ENCODE results near the gene NEK11. TPM values are rescaled to one million over a fixed set of nuclear protein-coding genes. Genes with fewer than 3 reads are reported as not detected.

Gene NEK11
- polyA plus RNA-seq, 1 donor from 2014 or later: 6.1 TPM

DNA sequence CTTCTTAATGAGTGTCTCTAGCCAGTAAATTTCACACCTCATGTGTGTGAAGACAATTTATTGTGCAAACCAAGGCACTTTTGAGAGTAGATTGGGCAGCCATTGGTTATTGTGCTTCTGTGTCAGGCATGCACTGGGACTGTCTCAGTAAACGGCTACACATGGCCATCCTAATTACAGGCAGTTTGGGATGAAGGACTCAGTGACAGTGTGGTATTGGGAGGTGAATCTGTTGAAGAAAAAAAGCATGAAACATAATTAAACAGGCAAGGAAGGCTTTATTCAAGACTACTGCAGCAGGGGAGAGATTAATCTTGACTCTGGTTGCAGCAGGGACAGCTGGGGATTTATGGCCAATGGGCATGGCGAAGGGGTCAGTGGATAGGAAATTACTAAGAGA is 297.1 kb downstream of the NEK11 start:
- Histone ChIP-seq H3K36me3 (ENCODE audit: insufficient read depth, low read length) (no peaks in the 10 kb centered on the region), H3K27ac (ENCODE audit: low read length) (no peak overlapping the region), H3K9me2 (ENCODE audit: insufficient read depth, low read length) (no peaks in the 10 kb centered on the region), H3K9ac (ENCODE audit: low read length) (no peak overlapping the region), H3K4me3 (ENCODE audit: low read length) (no peak overlapping the region), H3K4me2 (ENCODE audit: low read length) (no peak overlapping the region), H3F3A (ENCODE audit: insufficient read depth, low read length, poor library complexity, severe bottlenecking) (no peaks in the 10 kb centered on the region), H3K9me3 (ENCODE audit: low read length) (no peaks in the 10 kb centered on the region), H4K20me1 (ENCODE audit: insufficient read depth) (no peaks in the 10 kb centered on the region), H3K79me2 (replicated peaks; ENCODE audit: insufficient read depth, low read length) (no peaks in the 10 kb centered on the region), H2AFZ (ENCODE audit: low read depth, low read length) (no peak overlapping the region), H3K27me3 (ENCODE audit: insufficient read depth, low read depth, low read length) (no peaks in the 10 kb centered on the region)
- TF ChIP-seq MXI1 (conservative IDR thresholded peaks at IDR 0.05; ENCODE audit: poor library complexity, severe bottlenecking): no peak
- no peak for TF ChIP-seq EZH2 (IDR thresholded peaks at IDR 0.05; ENCODE audit: borderline replicate concordance, insufficient read depth, low read length, poor library complexity, severe bottlenecking)

DNA sequence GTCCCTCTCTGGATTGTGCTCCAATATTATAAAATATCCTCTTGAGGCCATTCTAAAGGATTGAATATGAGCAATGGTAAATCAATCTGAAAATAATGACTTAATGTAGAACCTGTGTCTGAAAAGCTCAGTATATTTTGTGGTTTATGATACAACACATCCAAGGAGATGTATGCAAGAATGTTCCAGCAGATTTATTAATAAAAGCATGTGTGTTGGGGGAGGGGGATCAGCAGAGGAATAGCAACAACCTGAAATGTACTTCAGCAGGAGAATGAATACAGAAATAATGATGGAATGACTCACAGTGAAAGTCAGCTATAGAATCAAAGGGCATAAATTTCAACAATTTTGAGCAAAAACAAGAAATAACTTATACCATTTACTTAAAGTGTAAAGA is 298.2 kb downstream of the NEK11 start:
- no peak overlapping the region for H3K27ac ChIP-seq (ENCODE audit: low read length)
- H3K27me3 ChIP-seq (ENCODE audit: insufficient read depth, low read depth, low read length): no peaks in the 10 kb centered on the region
- no peaks in the 10 kb centered on the region for H4K20me1 ChIP-seq (ENCODE audit: insufficient read depth)
- H3K36me3 ChIP-seq (ENCODE audit: insufficient read depth, low read length): no peaks in the 10 kb centered on the region
- no peaks in the 10 kb centered on the region for H3F3A ChIP-seq (ENCODE audit: insufficient read depth, low read length, poor library complexity, severe bottlenecking)
- H2AFZ ChIP-seq (ENCODE audit: low read depth, low read length): no peak overlapping the region
- no peak overlapping the region for H3K4me3 ChIP-seq (ENCODE audit: low read length)
- no peak overlapping the region for H3K4me2 ChIP-seq (ENCODE audit: low read length)
- H3K79me2 ChIP-seq (replicated peaks; ENCODE audit: insufficient read depth, low read length): no peaks in the 10 kb centered on the region
- no peaks in the 10 kb centered on the region for H3K9me3 ChIP-seq (ENCODE audit: low read length)
- no peaks in the 10 kb centered on the region for H3K9me2 ChIP-seq (ENCODE audit: insufficient read depth, low read length)
- H3K9ac ChIP-seq (ENCODE audit: low read length): no peak overlapping the region
- TF ChIP-seq SMC3 (conservative IDR thresholded peaks at IDR 0.05; ENCODE audit: poor library complexity) (no peak), TAF1 (IDR thresholded peaks at IDR 0.05; ENCODE audit: low read depth) (no peak), EP300 (conservative IDR thresholded peaks at IDR 0.05; ENCODE audit: poor library complexity, severe bottlenecking) (no peak), POLR2AphosphoS5 (IDR thresholded peaks at IDR 0.05) (no peak), MXI1 (conservative IDR thresholded peaks at IDR 0.05; ENCODE audit: poor library complexity, severe bottlenecking) (no peak), RAD21 (conservative IDR thresholded peaks at IDR 0.05) (no peak), EZH2 (IDR thresholded peaks at IDR 0.05; ENCODE audit: borderline replicate concordance, insufficient read depth, low read length, poor library complexity, severe bottlenecking) (no peak)
- TF ChIP-seq, protein P1, sequence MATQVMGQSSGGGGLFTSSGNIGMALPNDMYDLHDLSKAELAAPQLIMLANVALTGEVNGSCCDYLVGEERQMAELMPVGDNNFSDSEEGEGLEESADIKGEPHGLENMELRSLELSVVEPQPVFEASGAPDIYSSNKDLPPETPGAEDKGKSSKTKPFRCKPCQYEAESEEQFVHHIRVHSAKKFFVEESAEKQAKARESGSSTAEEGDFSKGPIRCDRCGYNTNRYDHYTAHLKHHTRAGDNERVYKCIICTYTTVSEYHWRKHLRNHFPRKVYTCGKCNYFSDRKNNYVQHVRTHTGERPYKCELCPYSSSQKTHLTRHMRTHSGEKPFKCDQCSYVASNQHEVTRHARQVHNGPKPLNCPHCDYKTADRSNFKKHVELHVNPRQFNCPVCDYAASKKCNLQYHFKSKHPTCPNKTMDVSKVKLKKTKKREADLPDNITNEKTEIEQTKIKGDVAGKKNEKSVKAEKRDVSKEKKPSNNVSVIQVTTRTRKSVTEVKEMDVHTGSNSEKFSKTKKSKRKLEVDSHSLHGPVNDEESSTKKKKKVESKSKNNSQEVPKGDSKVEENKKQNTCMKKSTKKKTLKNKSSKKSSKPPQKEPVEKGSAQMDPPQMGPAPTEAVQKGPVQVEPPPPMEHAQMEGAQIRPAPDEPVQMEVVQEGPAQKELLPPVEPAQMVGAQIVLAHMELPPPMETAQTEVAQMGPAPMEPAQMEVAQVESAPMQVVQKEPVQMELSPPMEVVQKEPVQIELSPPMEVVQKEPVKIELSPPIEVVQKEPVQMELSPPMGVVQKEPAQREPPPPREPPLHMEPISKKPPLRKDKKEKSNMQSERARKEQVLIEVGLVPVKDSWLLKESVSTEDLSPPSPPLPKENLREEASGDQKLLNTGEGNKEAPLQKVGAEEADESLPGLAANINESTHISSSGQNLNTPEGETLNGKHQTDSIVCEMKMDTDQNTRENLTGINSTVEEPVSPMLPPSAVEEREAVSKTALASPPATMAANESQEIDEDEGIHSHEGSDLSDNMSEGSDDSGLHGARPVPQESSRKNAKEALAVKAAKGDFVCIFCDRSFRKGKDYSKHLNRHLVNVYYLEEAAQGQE (IDR thresholded peaks at IDR 0.05; ENCODE audit: borderline replicate concordance): no peak
- TF ChIP-seq, protein P2, sequence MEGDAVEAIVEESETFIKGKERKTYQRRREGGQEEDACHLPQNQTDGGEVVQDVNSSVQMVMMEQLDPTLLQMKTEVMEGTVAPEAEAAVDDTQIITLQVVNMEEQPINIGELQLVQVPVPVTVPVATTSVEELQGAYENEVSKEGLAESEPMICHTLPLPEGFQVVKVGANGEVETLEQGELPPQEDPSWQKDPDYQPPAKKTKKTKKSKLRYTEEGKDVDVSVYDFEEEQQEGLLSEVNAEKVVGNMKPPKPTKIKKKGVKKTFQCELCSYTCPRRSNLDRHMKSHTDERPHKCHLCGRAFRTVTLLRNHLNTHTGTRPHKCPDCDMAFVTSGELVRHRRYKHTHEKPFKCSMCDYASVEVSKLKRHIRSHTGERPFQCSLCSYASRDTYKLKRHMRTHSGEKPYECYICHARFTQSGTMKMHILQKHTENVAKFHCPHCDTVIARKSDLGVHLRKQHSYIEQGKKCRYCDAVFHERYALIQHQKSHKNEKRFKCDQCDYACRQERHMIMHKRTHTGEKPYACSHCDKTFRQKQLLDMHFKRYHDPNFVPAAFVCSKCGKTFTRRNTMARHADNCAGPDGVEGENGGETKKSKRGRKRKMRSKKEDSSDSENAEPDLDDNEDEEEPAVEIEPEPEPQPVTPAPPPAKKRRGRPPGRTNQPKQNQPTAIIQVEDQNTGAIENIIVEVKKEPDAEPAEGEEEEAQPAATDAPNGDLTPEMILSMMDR (IDR thresholded peaks at IDR 0.05; ENCODE audit: poor library complexity, severe bottlenecking): no peak

DNA sequence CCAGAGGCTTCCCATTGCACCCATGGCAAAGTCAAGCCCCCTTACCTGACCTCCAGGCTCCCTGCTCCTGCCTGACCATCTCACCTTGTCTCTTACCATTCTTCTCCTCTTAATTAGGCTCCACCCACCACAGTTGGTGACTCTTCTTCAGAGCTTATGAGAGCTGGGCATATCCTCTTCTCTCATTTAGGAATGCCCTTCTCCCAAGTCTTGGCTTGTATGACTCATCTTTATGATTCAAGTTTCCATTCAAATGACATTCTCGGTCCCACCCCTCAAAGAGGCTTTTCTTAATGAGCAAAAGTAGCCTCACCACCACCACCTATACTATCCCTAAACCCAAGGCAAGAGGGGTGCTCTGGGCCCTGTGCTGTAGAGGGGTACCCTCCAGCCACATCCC is 299.6 kb downstream of the NEK11 start:
- no peak overlapping the region for H3K4me2 ChIP-seq (ENCODE audit: low read length)
- H3K9me3 ChIP-seq (ENCODE audit: low read length): no peaks in the 10 kb centered on the region
- no peak for TF ChIP-seq RAD21 (conservative IDR thresholded peaks at IDR 0.05)
- TF ChIP-seq SMC3 (conservative IDR thresholded peaks at IDR 0.05; ENCODE audit: poor library complexity): no peak
- no peak for TF ChIP-seq TAF1 (IDR thresholded peaks at IDR 0.05; ENCODE audit: low read depth)
- no peak for TF ChIP-seq MXI1 (conservative IDR thresholded peaks at IDR 0.05; ENCODE audit: poor library complexity, severe bottlenecking)
- no peak for TF ChIP-seq EP300 (conservative IDR thresholded peaks at IDR 0.05; ENCODE audit: poor library complexity, severe bottlenecking)
- no peak for TF ChIP-seq POLR2AphosphoS5 (IDR thresholded peaks at IDR 0.05)
- TF ChIP-seq, protein P1 (IDR thresholded peaks at IDR 0.05; ENCODE audit: borderline replicate concordance): no peak
- TF ChIP-seq, protein P2 (IDR thresholded peaks at IDR 0.05; ENCODE audit: poor library complexity, severe bottlenecking): no peak
- TF ChIP-seq EZH2 (IDR thresholded peaks at IDR 0.05; ENCODE audit: borderline replicate concordance, insufficient read depth, low read length, poor library complexity, severe bottlenecking): no peak
- H2AFZ ChIP-seq (ENCODE audit: low read depth, low read length): no peak overlapping the region
- no peaks in the 10 kb centered on the region for H3K9me2 ChIP-seq (ENCODE audit: insufficient read depth, low read length)
- no peaks in the 10 kb centered on the region for H3F3A ChIP-seq (ENCODE audit: insufficient read depth, low read length, poor library complexity, severe bottlenecking)
- no peaks in the 10 kb centered on the region for H3K36me3 ChIP-seq (ENCODE audit: insufficient read depth, low read length)
- H4K20me1 ChIP-seq (ENCODE audit: insufficient read depth): no peaks in the 10 kb centered on the region
- no peak overlapping the region for H3K27ac ChIP-seq (ENCODE audit: low read length)
- no peak overlapping the region for H3K4me3 ChIP-seq (ENCODE audit: low read length)
- H3K9ac ChIP-seq (ENCODE audit: low read length): no peak overlapping the region
- H3K27me3 ChIP-seq (ENCODE audit: insufficient read depth, low read depth, low read length): no peaks in the 10 kb centered on the region
- H3K79me2 ChIP-seq (replicated peaks; ENCODE audit: insufficient read depth, low read length): no peaks in the 10 kb centered on the region
